ENCODE results near the gene NACC2.
"Not testable (repeated sequence)": the region's sequence is repeated elsewhere in the genome, so short reads cannot be mapped to it uniquely, and the experiment has no call there.

Gene NACC2

DNA sequence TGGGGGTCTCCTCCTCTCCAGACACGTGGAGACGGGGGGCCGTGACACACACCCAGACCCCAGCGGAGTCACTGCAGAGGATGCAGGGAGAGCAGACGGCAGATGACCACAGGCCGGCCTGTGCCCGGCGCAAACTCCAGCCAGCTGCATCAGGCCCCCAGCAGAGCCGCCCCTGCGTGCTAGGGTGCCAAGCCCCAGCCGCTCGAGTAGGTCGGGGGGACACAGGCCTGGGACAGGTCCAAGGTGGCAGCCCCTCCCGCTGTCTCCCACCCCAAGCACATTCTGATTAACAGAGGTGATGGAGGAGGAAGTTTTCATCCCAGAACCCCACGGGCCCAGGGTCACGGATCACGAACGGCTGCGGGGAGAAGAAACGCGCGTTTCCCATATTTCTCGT, 14.4 kb downstream of the NACC2 start:
- no peak for DNase-seq (ENCODE audit: low spot score)

DNA sequence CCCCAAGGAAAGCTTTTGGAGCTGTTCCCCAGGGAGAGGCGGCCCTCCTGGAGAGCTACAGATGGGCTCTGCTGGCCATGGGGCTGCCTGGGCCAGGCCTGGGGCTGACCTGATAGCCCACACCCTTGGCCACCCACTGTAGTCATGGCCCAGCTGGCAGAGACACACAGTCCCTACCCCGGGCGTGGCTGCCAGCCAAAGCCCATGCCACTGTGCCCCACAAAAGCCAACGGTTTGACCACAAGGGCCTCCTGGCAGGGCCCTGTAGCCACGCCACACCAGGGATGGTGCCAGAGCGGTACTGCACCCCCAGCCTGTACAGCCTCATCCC, 15.2 kb downstream of the NACC2 start:
- no peak for DNase-seq (ENCODE audit: low spot score)

DNA sequence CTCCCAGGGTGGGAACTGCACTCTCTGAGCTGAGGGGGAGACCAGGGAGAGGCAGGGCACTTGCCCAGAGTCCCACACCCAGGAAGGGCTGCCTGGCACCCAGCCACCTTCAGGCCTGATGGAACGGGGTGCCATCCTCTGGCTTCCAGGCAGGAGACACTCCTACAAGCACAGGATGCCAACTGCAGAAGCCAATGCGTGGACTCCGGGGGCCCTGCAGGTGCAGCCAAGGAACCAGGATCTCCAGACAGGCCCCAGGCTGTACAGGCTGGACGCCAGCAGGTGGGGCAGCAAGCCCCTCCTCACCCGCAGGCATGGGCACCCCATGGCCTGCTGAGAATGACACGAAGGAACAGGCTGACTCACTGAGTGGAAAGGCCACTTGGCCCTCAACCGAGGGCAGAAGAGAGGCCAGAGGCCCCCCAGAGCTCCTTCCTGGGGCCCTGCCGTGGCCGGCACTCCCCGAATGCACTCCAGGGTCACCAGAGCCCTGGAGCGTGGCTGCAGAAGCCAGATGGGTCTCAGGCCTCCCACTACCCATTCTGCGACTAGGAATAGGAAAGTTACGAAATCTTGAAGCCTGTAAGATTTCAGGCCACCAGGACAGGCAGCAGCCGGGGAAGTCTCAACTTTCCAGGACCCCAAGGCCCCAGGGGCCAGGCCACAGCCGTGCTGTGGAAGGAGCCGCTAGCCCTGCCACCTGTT, 15.7 kb downstream of the NACC2 start:
- DNase-seq (ENCODE audit: low spot score): no peak

DNA sequence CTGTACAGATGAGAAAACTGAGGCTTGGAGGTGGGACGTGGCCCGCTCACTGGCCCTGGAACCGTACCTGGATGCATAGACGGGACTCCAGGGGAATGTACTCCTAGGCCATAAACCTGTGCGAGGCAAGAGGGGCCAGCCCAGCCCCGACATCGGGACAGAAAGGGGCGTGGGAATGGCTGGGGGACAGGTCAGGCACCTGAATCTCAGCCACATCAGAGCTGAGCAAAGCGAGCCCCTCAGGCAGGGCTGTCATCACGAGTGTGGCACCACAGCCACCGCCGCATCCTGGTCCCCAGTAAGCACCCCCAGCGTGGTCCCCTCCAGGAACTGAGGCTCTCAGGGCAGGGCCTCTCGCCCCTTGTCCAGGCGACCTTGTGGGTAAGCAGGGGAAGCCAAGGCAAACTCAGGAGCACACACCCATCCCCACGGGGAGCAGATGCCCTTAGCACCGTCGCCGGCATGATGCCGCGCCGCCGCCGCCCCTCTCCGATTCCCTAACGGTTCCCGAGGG, 16.5 kb downstream of the NACC2 start:
- DNase-seq (ENCODE audit: low spot score): no peak

DNA sequence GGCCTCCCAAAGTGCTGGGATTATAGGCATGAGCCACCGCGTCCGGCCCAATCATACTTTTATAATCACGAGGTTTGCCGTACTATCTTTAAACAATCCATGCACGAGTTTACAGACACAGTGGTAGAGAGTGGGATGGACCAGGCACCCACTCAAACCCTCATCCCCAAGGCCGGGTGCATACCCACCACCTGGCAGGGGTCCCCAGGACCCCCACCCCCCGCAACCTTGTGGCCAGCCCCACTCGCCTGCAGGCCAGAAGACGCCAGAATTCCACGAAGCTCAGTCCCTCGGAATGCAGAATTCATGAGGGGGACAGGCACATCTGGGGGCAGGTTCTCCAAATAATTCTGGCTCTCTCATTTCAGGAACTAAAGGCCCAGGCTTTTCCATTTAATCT, 17.1 kb downstream of the NACC2 start:
- no peak for DNase-seq (ENCODE audit: low spot score)

DNA sequence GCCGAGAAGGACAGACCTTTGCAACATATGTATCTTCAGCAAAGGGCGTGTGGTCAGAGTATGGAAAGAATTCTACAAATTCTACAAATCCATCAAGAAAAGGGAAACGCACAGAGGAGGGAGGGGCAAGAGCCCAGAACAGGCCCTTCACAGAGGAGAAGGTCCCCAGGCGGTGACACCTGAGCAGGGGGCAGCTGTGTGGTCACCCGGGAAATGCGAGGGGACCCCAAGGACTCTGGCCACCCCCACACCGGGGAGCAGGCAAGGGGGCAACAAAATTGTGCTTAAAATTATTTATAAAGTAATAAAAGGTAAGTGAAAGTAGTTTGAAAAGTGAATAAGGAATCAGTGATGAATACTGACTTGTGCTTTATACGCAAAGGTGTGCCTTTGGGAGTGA, 17.6 kb downstream of the NACC2 start:
- DNase-seq (ENCODE audit: low spot score): no peak

DNA sequence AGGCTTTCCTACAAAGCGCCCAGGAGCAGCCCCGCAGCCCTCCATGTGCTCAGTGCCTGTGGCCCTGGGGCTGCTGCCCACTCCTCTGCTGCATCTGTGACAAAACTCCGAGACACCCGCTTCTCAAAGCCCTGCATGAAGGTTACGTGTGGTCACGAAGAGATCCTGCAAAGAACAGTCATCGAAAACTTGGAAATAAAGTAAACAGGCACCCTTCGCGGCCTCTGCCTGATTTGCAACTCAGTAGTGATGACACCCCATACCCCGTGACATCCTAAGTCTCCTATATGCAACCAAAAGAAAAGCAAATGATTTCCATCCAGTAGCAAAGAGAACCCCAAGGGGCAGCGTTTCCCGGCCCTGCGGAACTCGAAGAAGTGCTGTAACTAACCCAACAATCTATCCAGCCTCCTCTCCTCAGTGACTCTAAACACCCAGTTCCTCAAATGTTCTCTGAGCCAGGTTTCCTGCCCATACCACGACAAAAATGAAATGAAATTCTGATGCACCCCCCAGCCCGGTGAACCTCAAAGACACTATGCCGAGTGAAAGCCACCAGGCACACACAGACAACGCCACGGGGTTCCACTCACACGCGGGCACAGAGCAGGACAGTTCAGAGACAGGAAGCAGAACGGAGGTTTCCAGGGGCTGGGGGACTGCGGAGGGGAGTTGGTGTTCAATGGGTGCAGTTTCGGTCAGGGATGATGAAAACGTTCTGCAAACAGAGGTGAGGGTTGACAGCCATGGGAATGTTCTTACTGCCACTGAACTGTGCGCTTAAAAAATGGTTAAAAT, 19.0 kb downstream of the NACC2 start:
- DNase-seq (ENCODE audit: low spot score): no peak

DNA sequence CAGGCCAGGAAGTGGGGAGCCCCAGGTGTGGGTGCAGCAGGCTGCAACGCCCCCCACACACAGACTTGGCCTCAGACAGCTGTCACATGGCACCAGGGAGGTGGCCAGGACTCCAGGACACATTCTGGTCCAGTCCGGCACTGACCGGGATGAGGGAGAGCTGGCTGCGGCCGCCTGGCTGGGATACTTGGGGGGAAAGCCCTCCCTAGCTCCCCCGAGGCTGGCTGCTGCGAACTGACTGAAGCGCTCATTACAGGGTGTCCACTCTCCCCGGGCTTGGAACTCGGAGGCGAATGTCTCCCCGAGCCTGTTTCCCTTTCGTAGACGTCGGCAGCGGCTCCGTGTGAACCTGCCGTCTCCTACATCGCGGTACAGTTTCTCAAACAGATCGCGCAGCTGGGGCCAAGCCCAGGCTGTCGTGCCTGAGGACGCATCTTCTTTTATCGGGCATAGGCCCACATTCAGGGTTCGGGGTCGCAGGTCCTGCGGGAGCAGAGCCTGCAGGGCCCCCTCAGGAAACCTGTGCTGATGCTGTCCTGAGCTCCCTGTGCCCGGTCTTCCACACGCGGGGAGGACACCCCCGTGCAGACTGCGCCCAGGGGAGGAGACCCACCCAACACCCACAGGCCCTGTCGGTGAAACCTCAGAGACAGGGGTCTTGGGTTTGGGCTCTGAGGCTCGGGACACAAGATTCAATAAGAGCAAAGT, 19.8 kb downstream of the NACC2 start:
- no peak for DNase-seq (ENCODE audit: low spot score)

DNA sequence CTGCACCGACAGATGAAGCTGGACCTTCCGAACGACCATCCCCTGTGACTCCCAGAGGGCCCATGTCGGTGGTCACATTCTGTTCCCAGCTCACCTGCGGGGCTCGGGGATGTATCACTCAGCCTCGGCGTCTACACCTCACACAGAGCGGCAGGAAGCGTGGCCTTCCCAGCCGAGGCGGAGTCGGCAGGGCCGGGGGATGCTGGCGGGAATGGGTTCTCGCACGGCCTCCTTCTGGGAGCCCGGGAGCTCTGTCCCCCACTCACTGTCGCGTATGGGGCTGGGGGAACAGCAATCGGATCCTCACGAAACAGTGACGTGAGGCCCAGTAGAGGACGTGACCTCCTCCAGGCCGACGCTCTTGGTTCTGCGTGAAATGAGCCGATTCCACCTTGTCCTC, 20.4 kb downstream of the NACC2 start:
- DNase-seq (ENCODE audit: low spot score): no peak

DNA sequence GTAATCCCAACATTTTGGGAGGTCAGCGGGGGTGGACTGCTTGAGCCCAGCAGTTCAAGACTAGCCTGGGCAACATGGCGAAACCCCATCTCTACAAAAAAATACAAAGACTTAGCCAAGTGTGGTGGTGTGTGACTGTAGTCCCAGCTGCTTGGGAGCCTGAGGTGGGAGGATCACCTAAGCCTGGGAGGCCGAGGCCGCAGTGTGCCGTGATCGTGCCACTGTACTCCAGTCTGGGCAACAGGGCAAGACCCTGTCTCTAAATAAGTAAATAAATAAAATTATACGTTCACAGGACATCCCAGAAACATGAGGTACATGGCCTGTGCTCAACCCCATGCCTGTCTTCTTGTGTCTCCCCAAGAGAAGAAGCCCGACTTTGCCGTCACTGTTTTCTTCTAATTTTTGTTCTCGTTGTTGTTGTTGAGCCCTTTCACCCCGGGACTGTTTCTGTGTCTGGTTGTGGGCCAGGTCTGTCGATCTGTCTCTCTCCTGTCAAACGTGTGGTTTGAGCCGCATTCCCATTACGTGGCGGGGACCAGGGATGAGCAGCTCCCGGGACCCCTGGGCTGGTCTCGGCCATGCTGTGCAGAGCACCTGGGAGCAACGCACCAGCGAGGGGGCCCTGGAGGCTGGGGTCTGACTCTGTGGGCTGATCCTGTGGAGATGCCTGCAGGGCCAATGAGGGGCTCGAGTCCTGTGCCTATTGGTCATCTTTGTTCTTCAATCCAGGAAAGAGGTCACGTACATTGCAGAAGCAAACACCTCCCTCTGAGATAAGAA, 32.2 kb downstream of the NACC2 start:
- DNase-seq (ENCODE audit: low spot score): no peak

DNA sequence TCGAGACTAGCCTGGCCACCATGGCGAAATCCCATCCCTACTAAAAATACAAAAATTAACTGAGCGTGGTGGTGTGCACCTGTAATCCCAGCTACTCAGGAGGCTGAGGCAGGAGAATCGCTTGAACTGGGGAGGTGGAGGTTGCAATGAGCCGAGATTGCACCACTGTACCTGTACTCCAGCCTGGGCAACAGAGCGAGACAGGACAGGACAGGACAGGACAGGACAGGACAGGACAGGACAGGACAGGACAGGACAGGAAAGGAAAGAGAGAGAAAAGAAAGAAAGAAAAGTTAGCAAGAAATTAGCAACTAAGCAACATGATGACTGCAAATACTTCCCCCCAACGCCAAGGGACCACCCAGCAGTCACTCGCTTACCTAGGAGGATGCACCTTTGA, 33.2 kb downstream of the NACC2 start:
- DNase-seq (ENCODE audit: low spot score): not testable (repeated sequence)

DNA sequence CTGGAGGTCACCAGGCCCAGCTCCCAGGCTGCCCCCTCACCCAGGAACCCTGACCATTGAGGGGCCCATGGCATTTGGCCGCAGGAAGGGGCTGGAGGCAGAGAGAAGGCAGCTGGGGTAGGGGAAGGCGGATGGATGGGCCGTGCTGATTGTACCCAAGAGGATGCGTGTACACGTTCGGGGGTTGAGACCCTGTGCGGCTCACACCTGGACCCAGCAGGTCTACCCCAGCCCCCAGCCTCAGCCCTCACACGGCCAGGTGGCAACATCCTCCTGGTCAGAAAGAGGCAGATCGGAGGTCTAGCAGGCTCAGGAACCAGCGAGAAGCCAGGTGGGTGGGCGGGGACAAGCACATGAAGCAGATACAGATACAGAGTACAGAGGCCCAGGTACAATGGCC, 33.7 kb downstream of the NACC2 start:
- no peak for DNase-seq (ENCODE audit: low spot score)

DNA sequence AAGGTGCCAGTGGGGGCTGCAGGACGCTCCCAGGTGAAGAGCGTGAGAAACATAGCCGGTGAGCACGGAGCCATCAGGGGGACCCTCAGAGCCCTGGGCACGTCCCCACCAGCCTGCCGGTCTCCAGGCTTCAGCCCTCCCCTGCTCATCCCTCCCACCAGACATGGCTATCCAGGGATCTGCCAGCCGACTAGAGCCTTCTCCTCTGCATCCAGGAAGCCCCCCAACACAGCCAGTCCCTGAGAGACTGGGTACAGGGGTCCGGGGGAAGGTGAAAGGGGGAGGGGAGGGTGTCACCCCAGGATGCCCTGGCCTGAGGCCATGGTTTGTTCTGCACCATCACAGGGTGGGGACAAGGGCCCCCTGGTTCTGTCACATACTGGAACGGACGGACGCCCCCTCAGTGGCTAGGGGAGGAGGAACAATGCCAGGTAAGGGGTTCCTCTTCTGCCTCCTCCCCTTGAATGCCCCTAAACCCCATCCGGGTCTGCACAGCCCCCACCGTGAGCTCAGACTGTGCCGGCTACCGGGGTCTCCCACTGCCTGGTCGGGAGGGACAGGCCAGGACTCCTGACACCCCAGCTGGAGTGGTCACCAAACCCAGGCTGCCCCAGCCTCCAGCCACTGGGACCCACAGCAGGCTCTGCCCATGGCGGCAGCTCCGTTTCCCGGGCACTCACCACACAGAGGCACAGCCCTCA, 34.3 kb downstream of the NACC2 start:
- DNase-seq (ENCODE audit: low spot score): no peak

DNA sequence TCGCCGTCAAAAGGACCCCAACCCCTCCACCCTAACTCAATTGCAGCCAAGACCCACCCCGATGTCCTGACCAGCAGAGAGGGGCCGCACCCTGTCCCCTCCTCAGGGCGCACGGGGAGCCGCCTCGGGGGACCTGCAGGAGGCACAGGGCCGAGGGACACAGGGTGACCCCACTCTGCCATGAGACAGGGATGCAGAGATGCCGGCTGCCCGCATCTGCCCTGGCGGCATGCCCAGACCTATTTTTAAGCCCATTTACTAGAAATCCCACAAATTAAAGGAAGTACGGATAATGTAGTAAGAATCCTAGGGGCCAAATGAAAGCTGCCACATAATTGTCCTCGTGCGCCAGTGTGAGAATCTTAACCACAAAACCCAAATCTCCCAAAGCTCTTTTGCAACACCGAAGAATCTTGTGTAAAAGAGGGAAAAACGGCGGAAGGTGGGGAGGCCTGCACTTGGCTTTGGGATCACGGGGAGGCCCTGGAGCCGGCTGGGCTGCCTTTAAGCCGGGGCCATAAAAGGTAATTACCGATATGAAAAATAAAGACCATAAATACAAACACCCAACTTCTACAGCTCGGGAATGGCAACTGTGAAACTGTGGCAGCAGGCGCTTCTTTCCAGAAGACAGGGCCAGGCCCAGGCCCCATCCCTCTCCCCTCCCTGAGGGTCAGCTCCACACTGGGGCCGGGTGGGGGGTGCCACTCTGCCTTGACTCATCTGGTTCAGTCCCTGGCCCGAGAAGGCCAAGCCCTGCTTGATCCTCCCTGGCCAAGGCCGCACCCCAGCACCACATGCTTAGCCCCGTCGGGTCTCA, 35.0 kb downstream of the NACC2 start:
- no peak for DNase-seq (ENCODE audit: low spot score)

DNA sequence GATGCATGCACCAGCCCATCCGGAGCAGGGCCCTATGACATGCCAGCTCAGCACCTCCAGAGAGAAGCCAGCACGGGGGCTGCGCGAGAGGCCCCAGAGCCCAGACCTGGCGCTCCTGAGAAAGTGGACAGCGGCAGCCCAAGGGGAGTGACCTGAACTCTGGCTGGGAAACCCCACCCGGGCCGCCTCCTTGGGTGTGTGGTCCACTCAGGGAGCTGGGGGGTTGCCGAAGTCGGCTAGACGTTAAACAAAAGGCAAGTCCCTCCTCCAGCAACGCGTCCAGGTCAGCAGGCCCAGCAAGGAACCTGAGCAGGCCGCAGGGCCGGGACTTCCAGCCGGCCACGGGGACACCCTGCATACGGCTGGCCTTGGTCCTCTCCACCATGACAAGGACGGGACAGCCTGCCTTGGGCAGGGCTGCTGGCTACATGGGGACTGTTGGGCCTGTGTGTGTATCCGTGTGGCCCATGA, 35.7 kb downstream of the NACC2 start:
- DNase-seq (ENCODE audit: low spot score): no peak

DNA sequence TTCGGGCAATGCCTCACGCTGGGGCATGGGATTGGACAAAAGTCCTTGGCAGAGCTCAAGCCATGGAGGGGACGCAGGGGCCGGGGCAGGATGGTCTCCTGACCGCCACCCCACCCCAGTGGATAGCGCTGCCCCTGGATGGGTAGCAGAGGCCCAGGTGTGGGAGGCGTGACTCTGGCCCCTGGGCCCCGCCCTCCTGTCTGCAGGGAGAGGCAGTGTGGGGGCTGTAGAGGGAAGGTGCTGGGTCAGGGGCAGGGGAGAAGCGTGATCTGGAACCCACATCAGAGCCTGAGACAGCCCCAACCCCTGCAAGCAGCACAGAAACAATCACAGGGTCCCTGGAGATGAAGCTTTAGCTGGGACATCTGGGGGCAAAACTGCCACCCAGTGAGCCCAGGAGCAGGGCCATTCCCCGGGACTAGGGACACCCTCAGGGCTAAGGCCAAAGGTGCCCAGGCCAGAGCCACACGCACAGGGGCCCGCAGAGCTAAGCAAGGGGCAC, 36.2 kb downstream of the NACC2 start:
- DNase-seq (ENCODE audit: low spot score): no peak

DNA sequence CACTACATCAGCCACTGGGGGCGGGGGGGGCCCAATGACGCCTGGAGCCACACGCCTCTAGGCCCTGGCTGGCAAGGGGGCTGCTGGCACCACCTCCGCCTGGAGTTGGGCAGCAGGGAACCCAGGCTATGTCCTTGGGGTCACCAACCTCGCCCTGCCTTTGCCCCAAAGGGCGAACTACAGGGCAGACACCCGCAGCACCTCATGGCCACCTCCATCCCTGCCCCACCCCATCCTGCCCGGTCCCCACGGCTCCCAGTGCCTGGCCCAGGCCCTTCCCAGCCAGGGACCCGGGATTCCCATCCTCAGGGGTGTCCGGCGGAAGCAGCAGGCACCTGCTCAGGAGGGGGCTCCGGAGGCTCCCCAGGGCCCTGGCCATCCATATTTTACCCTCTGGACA, 37.0 kb downstream of the NACC2 start:
- no peak for DNase-seq (ENCODE audit: low spot score)

DNA sequence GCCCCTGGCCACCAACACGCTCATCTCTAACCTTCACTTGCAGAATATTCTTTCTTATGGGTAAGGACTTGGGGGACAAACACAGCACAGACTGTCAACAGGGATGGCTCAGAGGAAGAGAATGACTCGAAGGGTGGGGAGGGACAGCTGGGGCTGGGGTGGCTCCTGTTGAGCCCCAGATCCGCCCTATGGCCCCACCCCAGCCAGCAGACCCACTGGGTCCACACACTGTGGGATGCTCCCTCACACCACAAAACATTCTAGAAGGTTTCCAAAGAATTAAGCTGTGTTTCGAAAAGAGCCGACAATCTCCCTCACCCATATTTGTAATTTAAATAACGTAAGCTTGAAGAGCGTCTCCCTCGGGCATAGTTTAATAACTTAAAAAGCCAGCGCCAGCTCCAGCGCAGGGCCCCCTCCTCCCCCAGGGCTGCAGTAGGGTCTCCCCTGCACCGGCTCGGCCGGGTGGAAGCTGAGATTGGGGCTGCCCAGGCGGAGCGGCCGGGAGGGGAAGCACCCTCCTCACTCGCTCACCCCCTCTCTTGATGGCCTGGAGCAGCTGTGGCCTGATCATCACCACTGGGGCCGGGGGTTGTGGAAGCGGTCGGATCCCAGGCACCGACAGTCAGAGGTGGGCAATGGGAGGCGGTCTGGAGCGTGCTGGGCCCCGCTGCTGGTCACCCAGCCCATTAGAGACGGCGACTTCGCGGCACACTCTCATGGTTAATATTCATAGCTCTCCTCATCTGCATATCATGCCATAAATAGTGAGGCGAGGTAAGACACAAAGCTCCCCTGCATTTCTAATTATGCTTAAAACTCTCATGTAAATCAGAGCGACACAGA, 37.6 kb downstream of the NACC2 start:
- DNase-seq (ENCODE audit: low spot score): no peak

DNA sequence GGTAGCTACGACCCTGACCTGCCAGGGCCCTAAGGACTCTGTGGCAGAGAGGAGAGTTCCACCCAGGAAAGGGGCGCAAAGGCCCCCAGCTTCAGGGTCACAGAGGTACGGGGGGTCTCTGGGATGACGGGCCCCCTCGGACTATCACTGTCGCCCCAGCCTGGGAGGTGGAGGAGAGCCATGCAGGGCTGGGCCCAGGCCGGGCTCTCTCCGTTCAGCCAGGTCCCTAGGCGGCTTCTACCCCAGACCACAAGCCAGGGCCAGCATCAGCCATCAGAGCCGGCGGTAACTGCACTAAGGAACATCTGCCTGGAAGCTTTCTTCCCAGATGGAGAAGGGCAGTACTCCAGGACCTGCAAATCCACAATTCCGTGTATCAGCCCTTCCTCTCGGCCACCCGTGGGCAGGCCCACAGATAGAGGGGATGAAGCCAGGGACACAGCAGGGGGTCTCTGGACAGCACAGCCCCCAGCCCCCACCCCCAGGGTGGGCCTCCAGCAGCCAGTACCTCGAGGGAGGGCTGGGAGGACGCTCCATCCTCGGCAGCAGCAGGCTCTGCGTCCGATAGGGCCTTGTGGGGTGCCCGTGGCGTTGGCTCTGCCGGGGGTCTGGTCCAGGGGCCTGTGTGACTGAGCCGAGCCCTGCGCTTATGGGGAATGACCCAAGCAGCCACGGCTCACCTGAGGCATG, 38.4 kb downstream of the NACC2 start:
- no peak for DNase-seq (ENCODE audit: low spot score)
